Keratinocyte (primary cell): ENCODE data around the gene FXN. TPM values are rescaled to one million over a fixed set of nuclear protein-coding genes. Genes with fewer than 3 reads are reported as not detected.

Experiments
- DNase-seq: peaks from one replicate; pipeline ENCODE4 v3.0.0-alpha.2; 2011; ENCODE audit warnings: low read depth, missing footprints, low spot score
- FAIRE-seq: peaks from 2 replicates; lab custom pipeline; 2011; peaks lifted over from hg19 to GRCh38; lab: Jason Lieb, UNC
- H2AFZ ChIP-seq: 2 replicates; pipeline ENCODE4 v1.6.0; 2012; ENCODE audit warnings: low read length, control low read depth, inconsistent platforms; ENCODE audit not compliant: control insufficient read depth
- H3K27ac ChIP-seq: 2 replicates; pipeline ENCODE4 v1.5.1; 2011; ENCODE audit warnings: low read length; ENCODE audit not compliant: control insufficient read depth, insufficient read depth
- H3K27me3 ChIP-seq: 3 replicates; pipeline ENCODE4 v1.6.0; 2011; ENCODE audit warnings: low read length; ENCODE audit not compliant: control insufficient read depth, insufficient read depth; ENCODE audit errors: extremely low read depth
- H3K36me3 ChIP-seq, 2 experiments: 2 replicates in 1 of 2; 3 replicates in 1 of 2; pipeline ENCODE4 v1.5.1; 2011; ENCODE audit warnings: low read length in 2 of 2, mild to moderate bottlenecking in 1 of 2; ENCODE audit not compliant: control insufficient read depth in 2 of 2, insufficient read depth in 2 of 2; ENCODE audit errors: extremely low read depth in 1 of 2
- H3K4me1 ChIP-seq: 3 replicates; pipeline ENCODE4 v1.5.1; 2011; ENCODE audit warnings: low read length; ENCODE audit not compliant: control insufficient read depth, insufficient read depth; ENCODE audit errors: extremely low read depth
- H3K4me2 ChIP-seq: 3 replicates; pipeline ENCODE4 v1.6.0; 2011; ENCODE audit warnings: low read depth, low read length; ENCODE audit not compliant: control insufficient read depth, insufficient read depth; ENCODE audit errors: extremely low read depth
- H3K4me3 ChIP-seq, 3 experiments: fragments of 200-600 bp in 1 of 3; sonication (generic) in 1 of 3; 2 replicates in 2 of 3; 3 replicates in 1 of 3; pipeline ENCODE4 v1.5.1; 2011 to 2016; ENCODE audit warnings: low read length in 3 of 3, mild to moderate bottlenecking in 3 of 3, control low read depth in 2 of 3, inconsistent platforms in 1 of 3, low read depth in 1 of 3, mixed read lengths in 1 of 3, mixed run types in 1 of 3, moderate library complexity in 1 of 3; ENCODE audit not compliant: control insufficient read depth in 2 of 3, insufficient read depth in 2 of 3; ENCODE audit errors: extremely low read depth in 1 of 3
- H3K79me2 ChIP-seq: 2 replicates; pipeline ENCODE4 v1.6.0; 2012; ENCODE audit warnings: low read length; ENCODE audit not compliant: control insufficient read depth, insufficient read depth
- H3K9ac ChIP-seq: 3 replicates; pipeline ENCODE4 v1.6.0; 2011; ENCODE audit warnings: low read length; ENCODE audit not compliant: control insufficient read depth, insufficient read depth; ENCODE audit errors: extremely low read depth
- H3K9me1 ChIP-seq: 3 replicates; pipeline ENCODE4 v1.6.0; 2011; ENCODE audit warnings: low read length; ENCODE audit not compliant: control insufficient read depth, insufficient read depth; ENCODE audit errors: extremely low read depth
- H3K9me3 ChIP-seq: 2 replicates; pipeline ENCODE4 v1.5.1; 2012; ENCODE audit warnings: low read depth, low read length; ENCODE audit not compliant: control insufficient read depth
- H4K20me1 ChIP-seq: 3 replicates; pipeline ENCODE4 v1.6.0; 2011; ENCODE audit warnings: low read length; ENCODE audit not compliant: control insufficient read depth, insufficient read depth; ENCODE audit errors: extremely low read depth
- CTCF ChIP-seq, 3 experiments: IDR thresholded peaks in 1 of 3; conservative IDR thresholded peaks in 1 of 3; optimal IDR thresholded peaks in 1 of 3; 2 replicates in 2 of 3; 3 replicates in 1 of 3; pipeline versions ENCODE3 to v1.5.1; 2011; ENCODE audit warnings: low read length in 3 of 3, mild to moderate bottlenecking in 3 of 3, moderate library complexity in 2 of 3, control low read depth in 1 of 3, inconsistent platforms in 1 of 3; ENCODE audit not compliant: insufficient read depth in 2 of 3; ENCODE audit errors: extremely low read depth in 1 of 3
- EZH2 ChIP-seq: IDR thresholded peaks from one replicate; pipeline ENCODE4 v1.6.1; 2012; ENCODE audit warnings: inconsistent platforms, mild to moderate bottlenecking, low read length, moderate library complexity
- dilution Hi-C: fragments of 300-500 bp; cut with MboI; formaldehyde crosslinking; loops from one replicate; pipeline ENCODE4 v1.7.0; 2020; ENCODE audit warnings: low sequenced_read_pairs; ENCODE audit not compliant: extremely low pct_ligation_motif_present
- polyA plus RNA-seq, 5 experiments: library from polyadenylated mRNA; depleted of rRNA in 3 of 5; stranded (reverse) in 3 of 5; stranded (forward) in 1 of 5; unstranded in 1 of 5; fragments of >200 nt; gene quantifications; 1 replicate in 1 of 5; 2 replicates in 3 of 5; 3 replicates in 1 of 5; pipeline versions ENCODE4 v1.2.1 to v1.2.3, GENCODE V29; 2011 to 2012; ENCODE audit warnings: missing spikeins in 2 of 5, low read depth in 1 of 5, low replicate concordance in 1 of 5

The FXN gene
- polyA plus RNA-seq, 1 donor (not counting 4 experiments of a cell fraction or from before 2014, with no cell fraction given): 24.3 TPM

- no peaks in the 10 kb centered on the region for H3K9me3 ChIP-seq
- dilution Hi-C loops: no loop called here
- no peak for FAIRE-seq
These were observed 37.6 kb downstream of the FXN start for GRCh38 chr9:69073103-69073502.

GRCh38 chr9:69074801-69075200 lies 39.2 kb downstream of the FXN start:
- dilution Hi-C loops: no loop called here
- H3K4me3 ChIP-seq: no peak overlapping the region
- no peak overlapping the region for H3K4me2 ChIP-seq
- no peak for TF ChIP-seq CTCF (optimal IDR thresholded peaks at IDR 0.05 in 1 of 3, IDR thresholded peaks at IDR 0.05 in 1 of 3, conservative IDR thresholded peaks at IDR 0.05 in 1 of 3; ENCODE audit: extremely low read depth in 1 of 3, insufficient read depth in 2 of 3, low read length in 3 of 3)
- TF ChIP-seq EZH2: no peak
- peaks cover 4 to 16% of the 10 kb centered on the region in 2 experiments for H3K36me3 ChIP-seq
- no peak overlapping the region for H3K27ac ChIP-seq
- H2AFZ ChIP-seq: no peak overlapping the region
- H3K79me2 ChIP-seq: no peaks in the 10 kb centered on the region
- H3K9ac ChIP-seq: no peak overlapping the region
- H3K9me1 ChIP-seq: no peaks in the 10 kb centered on the region
- no peaks in the 10 kb centered on the region for H3K4me1 ChIP-seq
- DNase-seq: no peak
- H4K20me1 ChIP-seq: no peaks in the 10 kb centered on the region
- FAIRE-seq: no peak
- H3K9me3 ChIP-seq: no peaks in the 10 kb centered on the region
- H3K27me3 ChIP-seq: no peaks in the 10 kb centered on the region

More at GRCh38 chr9:69073103-69073502, 37.6 kb downstream of the FXN start:
- no peak overlapping the region for H3K27ac ChIP-seq
- H3K4me1 ChIP-seq: no peaks in the 10 kb centered on the region
- no peak overlapping the region for H3K4me2 ChIP-seq
- H3K4me3 ChIP-seq: no peak overlapping the region
- TF ChIP-seq EZH2: no peak
- H2AFZ ChIP-seq: no peak overlapping the region
- H3K9ac ChIP-seq: no peak overlapping the region
- no peak for DNase-seq
- H3K27me3 ChIP-seq: no peaks in the 10 kb centered on the region
- H4K20me1 ChIP-seq: no peaks in the 10 kb centered on the region
- peaks cover 6 to 16% of the 10 kb centered on the region in 2 experiments for H3K36me3 ChIP-seq
- no peaks in the 10 kb centered on the region for H3K9me1 ChIP-seq
- H3K79me2 ChIP-seq: no peaks in the 10 kb centered on the region

GRCh38 chr9:69076550-69076949 lies 41.0 kb downstream of the FXN start:
- Histone ChIP-seq H3K9me1 (no peaks in the 10 kb centered on the region), H3K79me2 (no peaks in the 10 kb centered on the region), H3K4me2 (no peak overlapping the region), H3K27me3 (no peaks in the 10 kb centered on the region), H3K4me3 (no peak overlapping the region), H3K9ac (no peak overlapping the region), H2AFZ (no peak overlapping the region), H4K20me1 (no peaks in the 10 kb centered on the region), H3K4me1 (no peaks in the 10 kb centered on the region), H3K36me3 (peaks cover 3 to 11% of the 10 kb centered on the region in 2 experiments), H3K9me3 (no peaks in the 10 kb centered on the region), H3K27ac (no peak overlapping the region)
- FAIRE-seq: no peak
- dilution Hi-C loops: no loop called here
- DNase-seq: no peak
- TF ChIP-seq EZH2 (no peak), CTCF (optimal IDR thresholded peaks at IDR 0.05 in 1 of 3, IDR thresholded peaks at IDR 0.05 in 1 of 3, conservative IDR thresholded peaks at IDR 0.05 in 1 of 3; ENCODE audit: extremely low read depth in 1 of 3, insufficient read depth in 2 of 3, low read length in 3 of 3) (no peak)
